ENCODE data around the gene BCAS2.

The BCAS2 gene

DNA sequence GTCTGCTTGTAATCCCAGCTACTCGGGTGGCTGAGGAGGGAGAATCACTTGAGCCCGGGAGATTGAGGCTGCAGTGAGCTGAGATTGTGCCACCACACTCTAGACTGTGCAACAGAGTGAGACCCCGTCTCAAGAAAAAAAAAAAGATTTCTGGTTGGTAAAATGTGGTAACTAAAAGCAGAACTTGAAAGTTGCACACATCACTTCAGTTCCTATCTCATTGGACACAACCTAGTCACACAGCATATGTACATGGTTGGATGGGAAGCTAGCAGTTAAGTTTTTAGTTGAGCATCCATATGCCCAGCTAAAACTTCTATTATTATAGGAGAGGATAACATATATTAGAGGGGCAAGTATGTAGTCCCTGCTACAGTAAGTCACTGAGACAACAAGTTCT is 22.1 kb downstream of the BCAS2 start:
- TF ChIP-seq ZFX (IDR thresholded peaks at IDR 0.05) = no peak
- TF ChIP-seq, protein P1, sequence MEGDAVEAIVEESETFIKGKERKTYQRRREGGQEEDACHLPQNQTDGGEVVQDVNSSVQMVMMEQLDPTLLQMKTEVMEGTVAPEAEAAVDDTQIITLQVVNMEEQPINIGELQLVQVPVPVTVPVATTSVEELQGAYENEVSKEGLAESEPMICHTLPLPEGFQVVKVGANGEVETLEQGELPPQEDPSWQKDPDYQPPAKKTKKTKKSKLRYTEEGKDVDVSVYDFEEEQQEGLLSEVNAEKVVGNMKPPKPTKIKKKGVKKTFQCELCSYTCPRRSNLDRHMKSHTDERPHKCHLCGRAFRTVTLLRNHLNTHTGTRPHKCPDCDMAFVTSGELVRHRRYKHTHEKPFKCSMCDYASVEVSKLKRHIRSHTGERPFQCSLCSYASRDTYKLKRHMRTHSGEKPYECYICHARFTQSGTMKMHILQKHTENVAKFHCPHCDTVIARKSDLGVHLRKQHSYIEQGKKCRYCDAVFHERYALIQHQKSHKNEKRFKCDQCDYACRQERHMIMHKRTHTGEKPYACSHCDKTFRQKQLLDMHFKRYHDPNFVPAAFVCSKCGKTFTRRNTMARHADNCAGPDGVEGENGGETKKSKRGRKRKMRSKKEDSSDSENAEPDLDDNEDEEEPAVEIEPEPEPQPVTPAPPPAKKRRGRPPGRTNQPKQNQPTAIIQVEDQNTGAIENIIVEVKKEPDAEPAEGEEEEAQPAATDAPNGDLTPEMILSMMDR (conservative IDR thresholded peaks at IDR 0.05) = no peak
- no peak overlapping the region for H3K27ac ChIP-seq

GRCh38 chr1:114558544-114558943 is 22.9 kb downstream of the BCAS2 start:
- TF ChIP-seq, protein P1 (conservative IDR thresholded peaks at IDR 0.05) = peak; percentile 81
- TF ChIP-seq ZFX (IDR thresholded peaks at IDR 0.05) = no peak
- H3K27ac ChIP-seq = no peak overlapping the region

GRCh38 chr1:114554577-114554976 is 26.8 kb downstream of the BCAS2 start:
- no peak for TF ChIP-seq ZFX (IDR thresholded peaks at IDR 0.05)
- TF ChIP-seq, protein P1 (conservative IDR thresholded peaks at IDR 0.05) = no peak
- no peak overlapping the region for H3K27ac ChIP-seq

DNA sequence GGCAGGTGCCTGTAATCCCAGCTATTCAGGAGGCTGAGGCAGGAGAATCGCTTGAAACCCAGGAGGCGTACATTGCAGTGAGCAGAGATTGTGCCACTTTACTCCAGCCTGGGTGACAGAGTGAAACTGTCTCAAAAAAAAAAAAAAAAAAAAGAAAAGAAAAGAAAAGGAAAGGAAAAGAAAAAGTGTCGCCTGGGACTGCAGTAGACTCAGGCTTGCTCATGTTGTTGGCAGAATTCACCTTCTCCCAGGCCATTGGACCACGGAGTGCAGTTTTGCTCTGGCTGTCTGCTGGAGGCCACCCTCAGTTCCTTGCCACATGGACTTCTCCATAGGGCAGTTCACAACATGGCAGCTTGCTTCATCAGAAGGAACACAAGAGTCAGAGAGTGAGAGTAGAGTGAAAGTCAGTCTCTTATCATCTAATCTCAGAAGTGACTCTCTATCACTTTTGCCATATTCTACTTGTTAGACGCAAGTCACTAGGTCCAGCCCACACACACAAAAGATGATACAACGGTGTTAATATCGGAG is 29.2 kb downstream of the BCAS2 start:
- no peak overlapping the region for H3K27ac ChIP-seq
- TF ChIP-seq ZFX (IDR thresholded peaks at IDR 0.05) = no peak
- TF ChIP-seq, protein P1 (conservative IDR thresholded peaks at IDR 0.05) = no peak

GRCh38 chr1:114551400-114551799 is 30.0 kb downstream of the BCAS2 start:
- no peak for TF ChIP-seq ZFX (IDR thresholded peaks at IDR 0.05)
- TF ChIP-seq, protein P1 (conservative IDR thresholded peaks at IDR 0.05) = no peak
- H3K27ac ChIP-seq = no peak overlapping the region

GRCh38 chr1:114550336-114550735 is 31.1 kb downstream of the BCAS2 start:
- TF ChIP-seq, protein P1 (conservative IDR thresholded peaks at IDR 0.05) = no peak
- TF ChIP-seq ZFX (IDR thresholded peaks at IDR 0.05) = no peak
- H3K27ac ChIP-seq = no peak overlapping the region

- H3K27ac ChIP-seq = no peak overlapping the region
- TF ChIP-seq, protein P1 (conservative IDR thresholded peaks at IDR 0.05) = no peak
- TF ChIP-seq ZFX (IDR thresholded peaks at IDR 0.05) = no peak
Measured at GRCh38 chr1:114549137-114549536, 32.3 kb downstream of the BCAS2 start.

Measured in C4-2B (cell line).